HepG2 (cell line): ENCODE data around the gene APOA1. TPM values are rescaled to one million over a fixed set of nuclear protein-coding genes. Genes with fewer than 3 reads are reported as not detected.

Experiments used
- ATAC-seq: fragments of 200-7000 bp; cut with Tn5 transposase; 3 replicates; pipeline ENCODE4 v1.9.1; 2020; ENCODE audit warnings: mild to moderate bottlenecking, moderate library complexity
- BruUV-seq: library from RNA; stranded (reverse); fragments of 400-500 nt; replicated peaks from 2 replicates; lab custom pipeline; 2021; lab: Mats Ljungman, UMichigan
- CTCF ChIA-PET: fragments of 300-600 bp; formaldehyde crosslinking; extraction: SDS; loops from one replicate; lab custom pipeline; 2021; ENCODE audit warnings: low total read pairs, inconsistent platforms, low intra/inter-chr PET ratio; lab: Yijun Ruan, JAX
- POLR2A ChIA-PET: fragments of 350-600 bp; sonication (Branson Sonifier 250); formaldehyde crosslinking; loops from one replicate; lab custom pipeline; 2020; ENCODE audit warnings: antibody characterized with exemption, inconsistent platforms; lab: Yijun Ruan, JAX
- DNase-seq: peaks from one replicate; pipeline ENCODE4 v3.0.0-alpha.2; 2015; ENCODE audit warnings: low spot score
- FAIRE-seq: peaks from 3 replicates; lab custom pipeline; 2011; peaks lifted over from hg19 to GRCh38; lab: Jason Lieb, UNC
- H2AFZ ChIP-seq: one replicate; pipeline ENCODE4 v1.6.1; 2011; ENCODE audit warnings: low read length, inconsistent platforms
- H3K27ac ChIP-seq: fragments of 300-600 bp; 3 replicates; pipeline ENCODE4 v1.8.0; 2011; ENCODE audit warnings: mixed run types, mild to moderate bottlenecking, mixed read lengths, low read length, inconsistent platforms; ENCODE audit not compliant: insufficient read depth; ENCODE audit errors: extremely low read length
- H3K27me3 ChIP-seq, 2 experiments: fragments of 200-600 bp in 1 of 2; 2 replicates in 1 of 2; 3 replicates in 1 of 2; pipeline versions ENCODE4 v1.6.0 to v1.8.0; 2011; ENCODE audit warnings: low read length in 2 of 2, mild to moderate bottlenecking in 2 of 2, moderate library complexity in 2 of 2, inconsistent platforms in 1 of 2; ENCODE audit not compliant: insufficient read depth in 2 of 2, control insufficient read depth in 1 of 2
- H3K36me3 ChIP-seq, 2 experiments: fragments of 200-600 bp in 1 of 2; replicated peaks in 1 of 2; 2 replicates in 1 of 2; 3 replicates in 1 of 2; pipeline versions ENCODE4 v1.5.1 to v1.8.0; 2011; ENCODE audit warnings: low read length in 2 of 2, inconsistent platforms in 1 of 2; ENCODE audit not compliant: insufficient read depth in 2 of 2, control insufficient read depth in 1 of 2
- H3K4me1 ChIP-seq: 2 replicates; pipeline ENCODE4 v1.5.1; 2012; ENCODE audit warnings: low read length, inconsistent platforms; ENCODE audit not compliant: insufficient read depth
- H3K4me2 ChIP-seq: 2 replicates; pipeline ENCODE4 v1.6.0; 2011; ENCODE audit warnings: low read depth, low read length, inconsistent platforms
- H3K4me3 ChIP-seq, 3 experiments: fragments of 200-600 bp in 1 of 3; sonication (generic), shearing (Covaris generic) in 1 of 3; replicated peaks in 1 of 3; 2 replicates each; pipeline ENCODE4 v1.5.1; 2011 to 2016; ENCODE audit warnings: low read length in 3 of 3, inconsistent platforms in 2 of 3, low read depth in 2 of 3, mild to moderate bottlenecking in 2 of 3, control low read depth in 1 of 3, mixed read lengths in 1 of 3; ENCODE audit not compliant: insufficient read depth in 1 of 3
- H3K79me2 ChIP-seq: one replicate; pipeline ENCODE4 v1.6.1; 2011; ENCODE audit warnings: low read length, inconsistent platforms; ENCODE audit not compliant: insufficient read depth
- H3K9ac ChIP-seq: 2 replicates; pipeline ENCODE4 v1.6.0; 2011; ENCODE audit warnings: mild to moderate bottlenecking, low read depth, low read length, inconsistent platforms; ENCODE audit not compliant: insufficient read depth
- H3K9me3 ChIP-seq: 2 replicates; pipeline ENCODE4 v1.5.1; 2012; ENCODE audit warnings: mild to moderate bottlenecking, low read length
- H4K20me1 ChIP-seq: 2 replicates; pipeline ENCODE4 v1.6.0; 2011; ENCODE audit warnings: inconsistent platforms, mild to moderate bottlenecking, low read length, moderate library complexity; ENCODE audit not compliant: insufficient read depth
- CREB1 ChIP-seq, 2 experiments: fragments of 450-650 bp in 1 of 2; IDR thresholded peaks; 2 replicates each; pipeline ENCODE4 v1.6.1; 2016 to 2017; ENCODE audit warnings: control low read depth in 1 of 2, mild to moderate bottlenecking in 1 of 2, missing compliant biosample characterization in 1 of 2, missing genetic modification characterization in 1 of 2
- CREBL2 ChIP-seq: sonication (generic); formaldehyde crosslinking; IDR thresholded peaks from 2 replicates; pipeline ENCODE4 v1.8.1; 2023; ENCODE audit warnings: missing genetic modification reagents, mild to moderate bottlenecking, borderline replicate concordance
- JARID2 ChIP-seq: sonication (generic); formaldehyde crosslinking; IDR thresholded peaks from 2 replicates; pipeline ENCODE4 v1.8.1; 2023; ENCODE audit warnings: missing genetic modification reagents, inconsistent platforms; ENCODE audit not compliant: insufficient replicate concordance
- KAT7 ChIP-seq: IDR thresholded peaks from 2 replicates; pipeline ENCODE4 v1.6.1; 2018; ENCODE audit warnings: borderline replicate concordance, missing compliant biosample characterization
- KMT2B ChIP-seq: IDR thresholded peaks from 2 replicates; pipeline ENCODE4 v1.6.1; 2016; ENCODE audit warnings: missing genetic modification reagents, missing compliant biosample characterization
- REL ChIP-seq: sonication (generic); formaldehyde crosslinking; conservative IDR thresholded peaks from 2 replicates; pipeline ENCODE4 v1.8.0; 2022; ENCODE audit warnings: mild to moderate bottlenecking, missing genetic modification reagents, moderate library complexity
- SOX6 ChIP-seq, 2 experiments: fragments of 450-650 bp in 1 of 2; sonication (generic) in 1 of 2; formaldehyde crosslinking in 1 of 2; IDR thresholded peaks; 2 replicates each; pipeline versions ENCODE4 v1.4.0 to v1.6.1; 2017 to 2020; ENCODE audit warnings: antibody characterized with exemption in 1 of 2, mild to moderate bottlenecking in 1 of 2, missing genetic modification reagents in 1 of 2
- SP2 ChIP-seq: sonication (generic); formaldehyde crosslinking; IDR thresholded peaks from 2 replicates; pipeline ENCODE4 v1.5.1; 2020; ENCODE audit warnings: mild to moderate bottlenecking, missing genetic modification reagents
- TCF12 ChIP-seq, 2 experiments: fragments of 450-650 bp in 1 of 2; sonication (generic) in 1 of 2; formaldehyde crosslinking in 1 of 2; IDR thresholded peaks; 2 replicates each; pipeline versions ENCODE4 v1.6.1 to v1.8.0; 2017 to 2022; ENCODE audit warnings: antibody characterized with exemption in 1 of 2, mild to moderate bottlenecking in 1 of 2, missing genetic modification reagents in 1 of 2, moderate library complexity in 1 of 2
- TOE1 ChIP-seq: sonication (generic); formaldehyde crosslinking; IDR thresholded peaks from 2 replicates; pipeline ENCODE4 v1.4.0; 2020; ENCODE audit warnings: mild to moderate bottlenecking, missing genetic modification reagents
- TRAFD1 ChIP-seq: sonication (generic); formaldehyde crosslinking; IDR thresholded peaks from 2 replicates; pipeline ENCODE4 v1.5.1; 2020; ENCODE audit warnings: missing genetic modification reagents, mild to moderate bottlenecking, borderline replicate concordance
- ZNF510 ChIP-seq: sonication (generic); formaldehyde crosslinking; IDR thresholded peaks from 2 replicates; pipeline ENCODE4 v1.4.0; 2020; ENCODE audit warnings: low read depth, mild to moderate bottlenecking, missing genetic modification reagents
- ZNF883 ChIP-seq: sonication (generic); formaldehyde crosslinking; IDR thresholded peaks from 2 replicates; pipeline ENCODE4 v1.5.1; 2020; ENCODE audit warnings: mild to moderate bottlenecking, missing genetic modification reagents; ENCODE audit errors: not compliant biosample characterization
- WGBS: methylation state at CpG from one replicate; pipeline ENCODE4 v1.1.6; 2017; ENCODE audit warnings: low lambda C conversion rate; 5-methylcytosine and 5-hydroxymethylcytosine counted together
- in situ Hi-C: cut with HindIII; loops from 2 replicates; pipeline ENCODE4 v1.10.0; 2017; ENCODE audit warnings: low pct_unique_long_range_greater_than_20kb; ENCODE audit not compliant: extremely low pct_ligation_motif_present
- intact Hi-C: fragments of 100-400 bp; cut with micrococcal nuclease; formaldehyde crosslinking; loops from one replicate; pipeline ENCODE4 v1.10.0; 2022; ENCODE audit not compliant: unreplicated experiment
- polyA plus RNA-seq, 8 experiments: library from polyadenylated mRNA; depleted of rRNA in 3 of 8; stranded (reverse) in 7 of 8; unstranded in 1 of 8; fragments of >200 nt; fragmentation: Illumina TruSeq in 4 of 8; extraction: Trizol in 4 of 8; gene quantifications; 2 replicates each; pipeline versions ENCODE4 v1.2.1 to v1.2.3, GENCODE V29; 2011 to 2016; ENCODE audit warnings: low read depth in 4 of 8, missing spikeins in 1 of 8, mixed read lengths in 1 of 8; ENCODE audit not compliant: insufficient read depth in 1 of 8
- total RNA-seq, 5 experiments: library from RNA; depleted of rRNA; stranded (reverse); fragments of >200 nt; fragmentation: Illumina TruSeq; extraction: Trizol; gene quantifications; 2 replicates each; pipeline ENCODE4 v1.2.3, GENCODE V29; 2016; ENCODE audit warnings: low read depth in 1 of 5
- TF ChIP-seq, protein P1 (sequence below): sonication (generic); formaldehyde crosslinking; IDR thresholded peaks from 2 replicates; pipeline ENCODE4 v1.4.0; 2020; ENCODE audit warnings: missing genetic modification reagents
- TF ChIP-seq, protein P2 (sequence below): sonication (generic); formaldehyde crosslinking; IDR thresholded peaks from 2 replicates; pipeline ENCODE4 v1.4.0; 2020; ENCODE audit warnings: missing genetic modification reagents, borderline replicate concordance

The APOA1 gene
- total and polyA plus RNA-seq, 2 of the 13 experiments (the other 11 are each of a cell fraction or from before 2014, with no cell fraction given): 1,973 to 5,485 TPM

DNA sequence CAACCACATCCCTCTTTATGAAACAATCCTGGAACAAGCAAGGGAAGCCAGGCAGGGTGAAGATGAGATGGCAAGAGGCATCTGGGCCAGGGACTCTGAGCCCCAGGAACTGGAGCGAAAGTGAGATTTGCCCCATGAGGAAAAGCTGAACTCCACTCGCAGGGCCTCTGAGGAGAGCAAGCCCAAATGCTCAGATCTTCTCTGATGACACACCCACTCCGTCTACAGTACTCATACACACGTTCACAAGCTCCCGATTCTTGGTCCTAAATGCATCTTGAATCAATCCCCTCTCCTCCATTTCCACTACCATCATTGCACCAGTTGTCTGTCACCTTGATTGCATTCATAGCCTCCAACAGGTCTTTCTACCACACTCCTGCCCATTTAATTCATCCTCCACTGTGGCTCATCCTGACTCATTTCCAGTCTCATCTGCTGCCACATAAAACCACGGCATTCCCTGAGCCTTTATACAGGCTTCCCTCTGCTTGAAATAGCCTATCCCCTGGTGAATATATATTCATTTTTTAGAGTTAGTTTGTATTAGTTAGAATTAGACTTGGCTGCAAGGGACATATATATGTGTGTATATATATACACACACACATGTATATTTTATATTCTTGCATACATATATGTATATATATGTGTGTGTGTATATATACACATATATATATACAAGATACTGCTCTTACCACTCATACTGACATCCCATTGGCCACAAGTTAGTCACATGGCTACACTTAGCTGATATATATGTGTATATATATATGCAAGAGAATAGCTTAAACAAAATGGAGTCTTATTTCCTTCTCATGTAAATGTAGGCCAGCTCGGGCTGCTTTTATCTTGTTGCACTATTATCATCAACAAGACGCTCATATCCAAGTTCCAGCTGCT, 44.3 kb downstream of the APOA1 start:
- no TSS peak for BruUV-seq
- Histone ChIP-seq H3K4me3 (peak overlapping the region; percentile 1 to 83 (median 5); a peak in 2 of 6 replicates), H4K20me1 (no peaks in the 10 kb centered on the region), H3K4me1 (peaks cover 93% of the 10 kb centered on the region), H2AFZ (no peak overlapping the region), H3K4me2 (peak overlapping the region; percentile 93), H3K27ac (peak overlapping the region; percentile 87), H3K36me3 (no peaks in the 10 kb centered on the region), H3K27me3 (no peaks in the 10 kb centered on the region; a peak in 1 of 5 replicates), H3K79me2 (peaks cover 17% of the 10 kb centered on the region), H3K9me3 (no peaks in the 10 kb centered on the region), H3K9ac (peak overlapping the region; percentile 80)
- FAIRE-seq: no peak
- intact Hi-C loops (loop anchor here (1.0 kb wide), 2 partner anchors 15 to 313 kb away; no protein-coding TSS in a partner anchor), in situ Hi-C loops (loop anchor here (5.0 to 10.0 kb wide), 2 partner anchors 44 to 302 kb away; partner anchors contain the start of genes APOA1 and SIK3)
- POLR2A ChIA-PET: interaction anchor here (0.9 to 17.3 kb wide), 7 partner anchors 14 to 387 kb away, joined by 3 to 1365 read pairs (median 8); partner anchors contain the start of genes APOA1, APOA4, APOC3 and SIK3
- ATAC-seq: no peak
- DNase-seq: no peak
- CTCF ChIA-PET: interaction anchor here (1.4 to 2.6 kb wide), 3 partner anchors 37 to 43 kb away, joined by 3 to 23 read pairs (median 12); partner anchors contain the start of gene APOC3
- 60% methylated on average over 8 of the region's 8 CpGs for WGBS
- TF ChIP-seq KAT7 (no peak), SOX6 (IDR thresholded peaks at IDR 0.05) (no peak), SOX6 (CRISPR knock-in tag; IDR thresholded peaks at IDR 0.05) (no peak), ZNF883 (CRISPR knock-in tag) (no peak), JARID2 (CRISPR knock-in tag) (no peak), TRAFD1 (CRISPR knock-in tag) (no peak), ZNF510 (CRISPR knock-in tag) (no peak), SP2 (CRISPR knock-in tag) (no peak), KMT2B (CRISPR knock-in tag) (no peak), TCF12 (IDR thresholded peaks at IDR 0.05) (no peak), TCF12 (CRISPR knock-in tag; IDR thresholded peaks at IDR 0.05) (0 out of 2 replicates have a peak, but pooled peaks have one; percentile 5), TOE1 (CRISPR knock-in tag) (no peak), CREBL2 (CRISPR knock-in tag) (0 out of 2 replicates have a peak, but pooled peaks have one; percentile 6), REL (CRISPR knock-in tag) (no peak), CREB1 (IDR thresholded peaks at IDR 0.05) (no peak), CREB1 (CRISPR knock-in tag; IDR thresholded peaks at IDR 0.05) (0 out of 2 replicates have a peak, but pooled peaks have one; percentile 29)
- TF ChIP-seq, protein P1, sequence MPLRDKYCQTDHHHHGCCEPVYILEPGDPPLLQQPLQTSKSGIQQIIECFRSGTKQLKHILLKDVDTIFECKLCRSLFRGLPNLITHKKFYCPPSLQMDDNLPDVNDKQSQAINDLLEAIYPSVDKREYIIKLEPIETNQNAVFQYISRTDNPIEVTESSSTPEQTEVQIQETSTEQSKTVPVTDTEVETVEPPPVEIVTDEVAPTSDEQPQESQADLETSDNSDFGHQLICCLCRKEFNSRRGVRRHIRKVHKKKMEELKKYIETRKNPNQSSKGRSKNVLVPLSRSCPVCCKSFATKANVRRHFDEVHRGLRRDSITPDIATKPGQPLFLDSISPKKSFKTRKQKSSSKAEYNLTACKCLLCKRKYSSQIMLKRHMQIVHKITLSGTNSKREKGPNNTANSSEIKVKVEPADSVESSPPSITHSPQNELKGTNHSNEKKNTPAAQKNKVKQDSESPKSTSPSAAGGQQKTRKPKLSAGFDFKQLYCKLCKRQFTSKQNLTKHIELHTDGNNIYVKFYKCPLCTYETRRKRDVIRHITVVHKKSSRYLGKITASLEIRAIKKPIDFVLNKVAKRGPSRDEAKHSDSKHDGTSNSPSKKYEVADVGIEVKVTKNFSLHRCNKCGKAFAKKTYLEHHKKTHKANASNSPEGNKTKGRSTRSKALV: no peak
- TF ChIP-seq, protein P2, sequence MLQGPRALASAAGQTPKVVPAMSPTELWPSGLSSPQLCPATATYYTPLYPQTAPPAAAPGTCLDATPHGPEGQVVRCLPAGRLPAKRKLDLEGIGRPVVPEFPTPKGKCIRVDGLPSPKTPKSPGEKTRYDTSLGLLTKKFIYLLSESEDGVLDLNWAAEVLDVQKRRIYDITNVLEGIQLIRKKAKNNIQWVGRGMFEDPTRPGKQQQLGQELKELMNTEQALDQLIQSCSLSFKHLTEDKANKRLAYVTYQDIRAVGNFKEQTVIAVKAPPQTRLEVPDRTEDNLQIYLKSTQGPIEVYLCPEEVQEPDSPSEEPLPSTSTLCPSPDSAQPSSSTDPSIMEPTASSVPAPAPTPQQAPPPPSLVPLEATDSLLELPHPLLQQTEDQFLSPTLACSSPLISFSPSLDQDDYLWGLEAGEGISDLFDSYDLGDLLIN (CRISPR knock-in tag): 0 out of 2 replicates have a peak, but pooled peaks have one; percentile 36
